Neural progenitor cell (in vitro differentiated cells): ENCODE data around the gene SNX9. TPM values are rescaled to one million over a fixed set of nuclear protein-coding genes. Genes with fewer than 3 reads are reported as not detected.
"Not testable (repeated sequence)": the region's sequence is repeated elsewhere in the genome, so short reads cannot be mapped to it uniquely, and the experiment has no call there.

ENCODE experiments used
- DNase-seq: peaks from one replicate; pipeline ENCODE4 v3.0.0-alpha.2; 2016; ENCODE audit warnings: low spot score
- H2AFZ ChIP-seq: fragments of 200-600 bp; sonication (generic); replicated peaks from 2 replicates; pipeline ENCODE4 v1.6.1; 2016; ENCODE audit warnings: antibody characterized with exemption
- H3F3A ChIP-seq: fragments of 200-600 bp; sonication (generic); 2 replicates; pipeline ENCODE4 v1.6.1; 2016; ENCODE audit warnings: antibody characterized with exemption, low read depth
- H3K27ac ChIP-seq: fragments of 200-600 bp; sonication (generic); 2 replicates; pipeline ENCODE4 v1.5.1; 2016; ENCODE audit warnings: mild to moderate bottlenecking
- H3K27me3 ChIP-seq: fragments of 200-600 bp; sonication (generic); 2 replicates; pipeline ENCODE4 v1.6.1; 2016; ENCODE audit warnings: mild to moderate bottlenecking, moderate library complexity
- H3K36me3 ChIP-seq: fragments of 200-600 bp; sonication (generic); 2 replicates; pipeline ENCODE4 v1.5.1; 2016
- H3K4me1 ChIP-seq: fragments of 200-600 bp; sonication (generic); 2 replicates; pipeline ENCODE4 v1.6.1; 2016; ENCODE audit warnings: mixed run types
- H3K4me2 ChIP-seq: fragments of 200-600 bp; sonication (generic); 2 replicates; pipeline ENCODE4 v1.6.1; 2016
- H3K4me3 ChIP-seq: fragments of 200-600 bp; sonication (generic); 2 replicates; pipeline ENCODE4 v1.5.1; 2016
- H3K79me2 ChIP-seq: fragments of 200-600 bp; sonication (generic); 2 replicates; pipeline ENCODE4 v1.6.1; 2016; ENCODE audit warnings: low read depth
- H3K9ac ChIP-seq: fragments of 200-600 bp; sonication (generic); 2 replicates; pipeline ENCODE4 v1.6.1; 2016
- H3K9me3 ChIP-seq: fragments of 200-600 bp; sonication (generic); 2 replicates; pipeline ENCODE4 v1.5.1; 2016; ENCODE audit warnings: low read depth
- H4K20me1 ChIP-seq: fragments of 200-600 bp; sonication (generic); 2 replicates; pipeline ENCODE4 v1.6.1; 2016; ENCODE audit warnings: low read depth
- H3K27ac Mint-ChIP-seq: 3 replicates; pipeline ENCODE4 v1.8.0; 2021; ENCODE audit warnings: mixed read lengths
- H3K27me3 Mint-ChIP-seq: 2 replicates; pipeline ENCODE4 v1.8.0; 2022; ENCODE audit warnings: low read depth, mild to moderate bottlenecking, inconsistent platforms, moderate library complexity, mixed read lengths; ENCODE audit not compliant: insufficient read depth
- H3K36me3 Mint-ChIP-seq: 3 replicates; pipeline ENCODE4 v1.8.0; 2021; ENCODE audit warnings: mixed read lengths
- H3K4me1 Mint-ChIP-seq: 3 replicates; pipeline ENCODE4 v1.8.0; 2021; ENCODE audit warnings: mixed read lengths
- H3K4me3 Mint-ChIP-seq: 3 replicates; pipeline ENCODE4 v1.8.0; 2021; ENCODE audit warnings: mild to moderate bottlenecking, moderate library complexity, mixed read lengths
- H3K9me3 Mint-ChIP-seq: 3 replicates; pipeline ENCODE4 v1.8.0; 2020; ENCODE audit warnings: mixed read lengths
- CTCF ChIP-seq: fragments of 200-600 bp; sonication (generic); IDR thresholded peaks from 2 replicates; pipeline ENCODE4 v1.5.1; 2017; ENCODE audit warnings: antibody characterized with exemption, mild to moderate bottlenecking
- EZH2 ChIP-seq: fragments of 200-600 bp; sonication (generic); IDR thresholded peaks from 2 replicates; pipeline ENCODE4 v1.6.1; 2017; ENCODE audit warnings: antibody characterized with exemption, mild to moderate bottlenecking, moderate library complexity
- EZH2phosphoT487 ChIP-seq: fragments of 200-600 bp; sonication (generic); IDR thresholded peaks from 2 replicates; pipeline ENCODE4 v1.6.1; 2017; ENCODE audit warnings: antibody characterized with exemption
- total RNA-seq: library from RNA; depleted of rRNA; stranded (reverse); fragments of >200 nt; gene quantifications from 2 replicates; pipeline ENCODE4 v1.2.3, GENCODE V29; 2015; ENCODE audit warnings: low replicate concordance

SNX9 gene
- total RNA-seq, 1 donor from 2014 or later: 17.8 TPM

- Histone ChIP-seq H3K36me3 (peaks cover 8% of the 10 kb centered on the region), H3K4me2 (no peak overlapping the region), H3K27me3 (no peaks in the 10 kb centered on the region), H2AFZ (no peak overlapping the region), H3K4me3 (no peak overlapping the region), H3K9ac (no peak overlapping the region), H3K9me3 (no peaks in the 10 kb centered on the region), H3K27ac (no peak overlapping the region), H3K4me1 (no peaks in the 10 kb centered on the region), H4K20me1 (no peaks in the 10 kb centered on the region), H3F3A (no peaks in the 10 kb centered on the region), H3K79me2 (no peaks in the 10 kb centered on the region)
- Mint-ChIP-seq H3K4me3 (no peak overlapping the region), H3K27ac (no peak overlapping the region), H3K36me3 (peaks cover 24% of the 10 kb centered on the region), H3K9me3 (no peaks in the 10 kb centered on the region), H3K27me3 (peaks cover 2% of the 10 kb centered on the region), H3K4me1 (peaks cover 8% of the 10 kb centered on the region)
- DNase-seq: no peak
- TF ChIP-seq CTCF (no peak), EZH2 (no peak), EZH2phosphoT487 (no peak)
These were observed 114.9 kb downstream of the SNX9 start for GRCh38 chr6:157937916-157938315.

- H3K4me3 ChIP-seq, H3K9me3 ChIP-seq, H3K4me1 Mint-ChIP-seq, H3K4me2 ChIP-seq, H3K9me3 Mint-ChIP-seq, H3K27ac Mint-ChIP-seq, DNase-seq, H3F3A ChIP-seq, H3K27ac ChIP-seq, H3K9ac ChIP-seq, H2AFZ ChIP-seq, H3K27me3 Mint-ChIP-seq, H3K4me1 ChIP-seq, H3K4me3 Mint-ChIP-seq, H3K79me2 ChIP-seq, H3K36me3 ChIP-seq, H3K27me3 ChIP-seq, H4K20me1 ChIP-seq: not testable (repeated sequence)
- peaks cover 30% of the 10 kb centered on the region for H3K36me3 Mint-ChIP-seq
These were observed 117.5 kb downstream of the SNX9 start for GRCh38 chr6:157940375-157941036.

- no peak for TF ChIP-seq CTCF
- no peaks in the 10 kb centered on the region for H3K79me2 ChIP-seq
- no peaks in the 10 kb centered on the region for H3K27me3 ChIP-seq
- peaks cover 8% of the 10 kb centered on the region for H3K36me3 ChIP-seq
- no peaks in the 10 kb centered on the region for H3K4me1 ChIP-seq
- DNase-seq: no peak
- H3K9me3 ChIP-seq: no peaks in the 10 kb centered on the region
- H3K9me3 Mint-ChIP-seq: no peaks in the 10 kb centered on the region
- H3K27ac ChIP-seq: no peak overlapping the region
- no peak overlapping the region for H3K4me2 ChIP-seq
- no peak overlapping the region for H3K9ac ChIP-seq
- H3K4me3 Mint-ChIP-seq: no peak overlapping the region
- H3K27me3 Mint-ChIP-seq: no peaks in the 10 kb centered on the region
- no peaks in the 10 kb centered on the region for H4K20me1 ChIP-seq
- no peak overlapping the region for H3K4me3 ChIP-seq
- H3K36me3 Mint-ChIP-seq: peaks cover 35% of the 10 kb centered on the region
- no peaks in the 10 kb centered on the region for H3F3A ChIP-seq
- H2AFZ ChIP-seq: no peak overlapping the region
- peaks cover 8% of the 10 kb centered on the region for H3K4me1 Mint-ChIP-seq
- H3K27ac Mint-ChIP-seq: no peak overlapping the region
These were observed 118.2 kb downstream of the SNX9 start for GRCh38 chr6:157941101-157941863.

- Histone ChIP-seq H3K4me3 (no peak overlapping the region), H3K79me2 (no peaks in the 10 kb centered on the region), H3K27me3 (no peaks in the 10 kb centered on the region), H3K4me1 (no peaks in the 10 kb centered on the region), H3K9ac (no peak overlapping the region), H3F3A (no peaks in the 10 kb centered on the region), H3K9me3 (no peaks in the 10 kb centered on the region), H4K20me1 (no peaks in the 10 kb centered on the region), H3K36me3 (peaks cover 8% of the 10 kb centered on the region), H3K27ac (no peak overlapping the region), H2AFZ (no peak overlapping the region), H3K4me2 (no peak overlapping the region)
- Mint-ChIP-seq H3K36me3 (peaks cover 35% of the 10 kb centered on the region), H3K27ac (no peak overlapping the region), H3K4me1 (peaks cover 8% of the 10 kb centered on the region), H3K4me3 (no peak overlapping the region), H3K27me3 (no peaks in the 10 kb centered on the region), H3K9me3 (no peaks in the 10 kb centered on the region)
- TF ChIP-seq EZH2phosphoT487 (no peak), EZH2 (no peak), CTCF (no peak)
- DNase-seq: no peak
These were observed 119.3 kb downstream of the SNX9 start for GRCh38 chr6:157942351-157942750.
